Raji (cell line): ENCODE results near the gene RPRML.

Experiments
- POLR2A ChIP-seq: IDR thresholded peaks from 2 replicates; pipeline ENCODE4 v1.6.1; 2011; ENCODE audit warnings: low read depth, low read length, control low read depth; ENCODE audit not compliant: insufficient read depth

RPRML gene

GRCh38 chr17:46979147-46979863 is at the start of gene RPRML:
RPRML (minus strand) TSS chr17:46979253; CDS start chr17:46979007, 246 bp downstream.
- TF ChIP-seq POLR2A, result no peak

GRCh38 chr17:47013341-47013740 is 34.3 kb upstream of the RPRML start:
- TF ChIP-seq POLR2A, result no peak

- TF ChIP-seq POLR2A, result no peak
Measured at GRCh38 chr17:47012457-47012856, 33.4 kb upstream of the RPRML start.

GRCh38 chr17:47009759-47010594 is 30.9 kb upstream of the RPRML start:
- no peak for TF ChIP-seq POLR2A

- no peak for TF ChIP-seq POLR2A
Measured at GRCh38 chr17:47004906-47005305, 25.9 kb upstream of the RPRML start.

- no peak for TF ChIP-seq POLR2A
Measured at GRCh38 chr17:46995841-46996571, 17.0 kb upstream of the RPRML start.

- TF ChIP-seq POLR2A, result no peak
Measured at GRCh38 chr17:46994993-46995392, 15.9 kb upstream of the RPRML start.

- no peak for TF ChIP-seq POLR2A
Measured at GRCh38 chr17:46991617-46992016, 12.6 kb upstream of the RPRML start.

GRCh38 chr17:46989637-46990431 is 10.8 kb upstream of the RPRML start:
- no peak for TF ChIP-seq POLR2A

GRCh38 chr17:46986366-46986765 is 7.3 kb upstream of the RPRML start:
- no peak for TF ChIP-seq POLR2A

- TF ChIP-seq POLR2A, result no peak
Measured at GRCh38 chr17:46984892-46985291, 5.8 kb upstream of the RPRML start.

GRCh38 chr17:46984341-46984740 is 5.3 kb upstream of the RPRML start:
- no peak for TF ChIP-seq POLR2A

- no peak for TF ChIP-seq POLR2A
Measured at GRCh38 chr17:46983782-46984181, 4.7 kb upstream of the RPRML start.

- no peak for TF ChIP-seq POLR2A
Measured at GRCh38 chr17:46982577-46982976, 3.5 kb upstream of the RPRML start.
